ENCODE data around the gene SLC8A2.

The SLC8A2 gene

DNA sequence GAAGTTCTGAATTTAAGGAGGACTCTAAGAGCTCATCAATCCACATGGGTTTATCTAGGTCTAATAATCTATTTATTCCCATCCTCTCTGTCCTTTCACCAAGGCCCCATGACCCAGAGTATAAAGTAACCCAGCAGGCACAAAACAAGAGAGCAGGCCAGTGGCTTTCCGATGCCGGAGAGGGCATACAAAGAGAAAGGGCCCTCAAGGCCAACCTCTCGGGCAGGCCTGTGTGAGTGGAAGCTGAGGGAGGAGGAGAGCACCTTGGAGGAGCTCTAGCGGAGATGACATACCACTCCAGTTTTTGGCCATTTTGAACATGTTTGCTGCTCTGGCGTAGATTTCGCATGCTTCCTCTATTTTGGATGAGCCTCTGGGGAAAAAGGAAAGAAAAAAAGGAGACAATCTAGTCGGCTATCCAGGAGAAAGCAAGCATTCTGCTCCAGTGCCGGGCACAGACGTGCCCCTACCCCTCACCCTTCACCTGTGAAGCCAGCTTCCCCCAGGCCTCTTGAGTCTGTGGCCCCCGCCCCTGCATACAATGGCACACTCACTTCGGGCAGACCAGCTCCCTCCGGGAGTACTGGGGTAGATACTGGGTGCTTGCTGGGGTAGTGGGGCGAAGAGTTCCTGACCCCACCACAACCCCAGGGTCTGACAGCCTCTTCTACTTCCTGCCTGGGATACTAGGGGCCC, 31.6 kb upstream of the SLC8A2 start:
- no peaks in the 10 kb centered on the region for H3K9me3 ChIP-seq (ENCODE audit: control insufficient read depth, low read length)
- H3K4me3 ChIP-seq (ENCODE audit: extremely low read depth, insufficient read depth, low read length, poor library complexity, severe bottlenecking): no peak overlapping the region
- peaks cover under 1% of the 10 kb centered on the region for H3K4me1 ChIP-seq (ENCODE audit: control insufficient read depth, insufficient read depth, low read length, poor library complexity, severe bottlenecking)
- H3K36me3 ChIP-seq (ENCODE audit: control insufficient read depth, insufficient read depth, low read length): peaks cover 57% of the 10 kb centered on the region
- WGBS, 2 experiments (ENCODE audit: insufficient coverage in 2 of 2): 95% methylated on average over 6 to 9 of the region's 13 CpGs
- H3K27ac ChIP-seq (ENCODE audit: low read depth, low read length, severe bottlenecking): no peak overlapping the region

DNA sequence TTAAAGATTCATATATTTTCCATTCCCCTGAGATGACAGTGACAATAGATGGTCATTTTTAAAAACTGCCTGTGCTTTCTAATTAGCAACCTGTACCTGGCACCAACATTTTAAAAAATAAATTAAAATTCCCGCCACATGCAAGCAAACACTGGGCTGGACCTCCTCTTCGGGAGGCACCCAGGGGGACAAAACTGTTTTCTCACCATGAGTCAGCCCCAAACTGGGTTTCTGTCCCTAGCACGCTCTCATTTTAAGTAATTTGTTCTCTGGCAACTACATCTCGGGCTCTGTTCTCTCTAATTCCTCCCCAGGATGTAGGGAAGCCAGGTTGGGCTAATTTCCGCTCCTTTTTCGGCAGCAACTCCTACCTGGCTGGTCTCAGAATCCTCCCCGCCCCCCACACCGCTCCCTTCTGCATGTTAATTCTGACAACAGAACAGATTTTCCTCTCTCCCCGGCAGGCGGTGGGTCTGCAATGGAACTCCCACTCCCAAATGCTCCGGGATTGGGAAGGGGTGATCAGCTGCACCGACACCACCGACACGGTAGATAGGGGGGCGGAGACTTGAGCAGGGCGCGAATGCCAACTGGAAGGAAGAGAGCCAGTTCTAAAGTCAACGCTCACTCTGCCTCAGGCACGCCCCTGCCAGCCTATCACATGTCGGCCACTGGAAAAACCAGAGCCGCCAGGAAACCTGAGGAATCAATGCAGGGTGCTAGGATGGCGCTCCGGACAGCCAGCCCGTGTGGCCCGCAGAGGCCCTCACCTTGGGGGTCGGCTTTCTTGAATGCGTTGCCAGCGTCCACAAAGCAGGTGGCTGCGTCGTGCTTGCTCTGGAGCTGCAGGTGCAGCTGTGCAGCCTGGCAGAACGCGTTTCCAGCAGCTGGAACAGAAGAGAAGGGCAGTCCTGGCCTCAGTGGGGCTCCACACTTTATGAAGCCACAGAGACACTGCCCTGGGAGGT, 28.5 kb upstream of the SLC8A2 start:
- Histone ChIP-seq H3K4me1 (ENCODE audit: control insufficient read depth, insufficient read depth, low read length, poor library complexity, severe bottlenecking) (no peaks in the 10 kb centered on the region), H3K36me3 (ENCODE audit: control insufficient read depth, insufficient read depth, low read length) (peaks cover 66% of the 10 kb centered on the region), H3K4me3 (ENCODE audit: extremely low read depth, insufficient read depth, low read length, poor library complexity, severe bottlenecking) (no peak overlapping the region), H3K27ac (ENCODE audit: low read depth, low read length, severe bottlenecking) (no peak overlapping the region), H3K9me3 (ENCODE audit: control insufficient read depth, low read length) (no peaks in the 10 kb centered on the region)
- 92 to 93% methylated on average over 28 to 31 of the region's 32 CpGs for WGBS, 2 experiments (ENCODE audit: insufficient coverage in 2 of 2)

DNA sequence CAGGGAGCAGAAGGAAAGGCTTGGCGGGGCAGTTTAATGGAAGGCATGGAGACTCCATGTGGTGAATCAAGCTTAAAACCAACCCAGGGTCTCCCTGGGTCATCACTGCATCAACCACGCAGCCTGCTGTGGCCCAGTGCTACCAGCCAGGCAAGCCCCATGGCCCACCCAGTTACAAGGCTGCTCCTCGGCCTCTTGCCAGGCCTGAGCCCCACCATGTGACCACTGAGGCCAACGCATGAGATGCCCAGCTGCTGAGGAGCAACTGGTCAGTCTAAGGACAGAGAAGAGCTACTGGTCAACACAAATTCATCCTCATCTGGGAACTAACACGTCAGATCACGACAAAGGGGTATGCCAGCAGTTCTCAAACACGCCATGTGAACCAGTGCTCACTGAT, 27.7 kb upstream of the SLC8A2 start:
- WGBS, 2 experiments (ENCODE audit: insufficient coverage in 2 of 2): 95 to 100% methylated on average over 7 of the region's 7 CpGs
- Histone ChIP-seq H3K27ac (ENCODE audit: low read depth, low read length, severe bottlenecking) (no peak overlapping the region), H3K36me3 (ENCODE audit: control insufficient read depth, insufficient read depth, low read length) (peaks cover 60% of the 10 kb centered on the region)

DNA sequence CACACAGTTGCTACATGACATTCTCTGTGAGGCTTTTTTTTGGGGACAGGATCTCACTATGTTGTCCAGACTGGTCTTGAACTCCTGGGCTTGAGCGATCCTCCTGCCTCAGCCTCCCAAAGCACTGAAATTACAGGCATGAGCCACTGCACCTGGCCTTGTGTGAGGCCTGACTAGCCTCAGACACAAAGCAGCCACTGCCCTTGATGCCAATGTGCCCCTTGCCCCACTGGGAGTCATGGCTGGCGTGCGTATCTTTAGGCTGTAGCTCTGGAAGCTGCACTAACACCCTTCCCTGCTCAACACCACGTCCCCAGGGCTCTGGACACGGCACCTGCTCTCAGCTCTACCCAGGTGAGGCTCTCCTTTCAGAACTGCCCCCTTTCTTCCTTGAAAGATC, 26.9 kb upstream of the SLC8A2 start:
- WGBS, 2 experiments (ENCODE audit: insufficient coverage in 2 of 2): 88 to 97% methylated on average over 5 of the region's 5 CpGs
- no peak overlapping the region for H3K27ac ChIP-seq (ENCODE audit: low read depth, low read length, severe bottlenecking)

More for the DNA sequence above, 27.7 kb upstream of the SLC8A2 start:
- Histone ChIP-seq H3K4me3 (ENCODE audit: extremely low read depth, insufficient read depth, low read length, poor library complexity, severe bottlenecking) (no peak overlapping the region), H3K4me1 (ENCODE audit: control insufficient read depth, insufficient read depth, low read length, poor library complexity, severe bottlenecking) (no peaks in the 10 kb centered on the region), H3K9me3 (ENCODE audit: control insufficient read depth, low read length) (no peaks in the 10 kb centered on the region)

DNA sequence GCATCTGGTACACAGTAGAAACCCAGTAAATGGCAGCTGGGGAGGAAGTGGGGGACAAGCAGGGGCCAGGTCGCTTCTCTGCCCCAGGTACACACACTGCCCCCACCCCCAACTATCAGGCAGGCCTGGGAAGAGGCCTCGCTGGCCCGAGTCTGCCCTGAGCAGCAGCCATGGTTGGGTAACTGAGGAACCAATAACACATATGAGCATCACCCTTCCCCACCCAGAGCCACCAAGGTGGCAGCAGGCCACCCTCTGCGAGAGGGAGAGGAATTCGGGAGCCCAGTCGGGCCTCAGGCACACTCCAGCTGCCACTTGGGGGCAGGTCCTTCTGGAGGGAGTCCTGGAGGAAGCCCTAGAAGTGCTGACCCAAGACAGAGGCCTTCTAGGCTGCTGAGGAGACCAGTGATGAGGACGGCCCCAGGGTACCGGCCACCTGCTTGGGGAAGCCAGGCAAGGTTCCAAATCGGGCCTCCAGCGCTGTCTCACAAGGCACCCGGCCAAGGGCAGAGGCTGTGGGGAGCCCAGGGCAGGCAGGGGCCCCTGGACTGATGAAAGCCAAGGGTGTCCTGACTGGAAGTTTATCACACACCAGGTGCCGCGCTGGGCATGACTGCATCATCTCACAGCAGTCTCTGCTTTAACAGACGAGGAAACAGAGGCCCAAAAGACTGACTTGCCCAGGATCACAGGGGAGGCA, 26.3 kb upstream of the SLC8A2 start:
- 93 to 98% methylated on average over 9 to 14 of the region's 14 CpGs for WGBS, 2 experiments (ENCODE audit: insufficient coverage in 2 of 2)
- H3K4me3 ChIP-seq (ENCODE audit: extremely low read depth, insufficient read depth, low read length, poor library complexity, severe bottlenecking): no peak overlapping the region
- H3K27ac ChIP-seq (ENCODE audit: low read depth, low read length, severe bottlenecking): no peak overlapping the region
- H3K9me3 ChIP-seq (ENCODE audit: control insufficient read depth, low read length): no peaks in the 10 kb centered on the region
- no peaks in the 10 kb centered on the region for H3K4me1 ChIP-seq (ENCODE audit: control insufficient read depth, insufficient read depth, low read length, poor library complexity, severe bottlenecking)
- H3K36me3 ChIP-seq (ENCODE audit: control insufficient read depth, insufficient read depth, low read length): peaks cover 56% of the 10 kb centered on the region

More for the DNA sequence above, 26.9 kb upstream of the SLC8A2 start:
- Histone ChIP-seq H3K9me3 (ENCODE audit: control insufficient read depth, low read length) (no peaks in the 10 kb centered on the region), H3K36me3 (ENCODE audit: control insufficient read depth, insufficient read depth, low read length) (peaks cover 56% of the 10 kb centered on the region), H3K4me3 (ENCODE audit: extremely low read depth, insufficient read depth, low read length, poor library complexity, severe bottlenecking) (no peak overlapping the region), H3K4me1 (ENCODE audit: control insufficient read depth, insufficient read depth, low read length, poor library complexity, severe bottlenecking) (no peaks in the 10 kb centered on the region)

DNA sequence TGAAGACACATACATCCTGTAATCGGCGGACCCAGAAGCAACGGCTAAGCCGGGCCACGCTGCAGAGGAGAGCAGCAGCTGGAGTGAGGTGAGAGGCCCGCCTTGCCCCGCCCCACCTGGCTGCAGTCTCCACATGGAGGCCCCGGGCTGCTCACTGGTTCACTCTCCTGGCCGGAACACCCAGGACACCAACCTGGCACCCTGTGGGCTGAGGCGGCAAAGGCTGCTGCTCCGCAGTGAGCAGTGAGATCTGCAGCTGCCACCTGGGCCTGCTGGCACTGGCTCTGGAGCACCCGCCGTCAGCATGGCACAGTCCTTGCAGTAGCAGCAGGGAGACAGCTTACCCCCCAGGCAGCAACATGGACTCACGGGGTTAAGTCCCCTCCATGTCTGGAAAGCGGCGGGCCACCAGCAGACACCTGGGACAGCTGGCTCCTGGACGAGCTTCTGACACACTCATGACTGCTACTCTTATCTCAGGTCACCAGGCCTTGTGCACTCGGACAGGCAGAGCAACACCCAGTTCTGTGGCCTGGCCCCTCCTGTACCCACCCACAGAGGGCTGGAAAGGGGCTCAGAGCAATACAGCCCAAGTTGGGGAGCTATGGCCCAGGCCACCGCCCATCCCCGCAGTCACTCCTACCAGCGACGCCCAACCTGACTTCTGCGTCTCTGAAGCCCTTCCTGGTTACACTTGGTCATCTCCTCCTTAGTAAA, 25.5 kb upstream of the SLC8A2 start:
- WGBS, 2 experiments (ENCODE audit: insufficient coverage in 2 of 2): 92 to 95% methylated on average over 23 of the region's 23 CpGs
- peaks cover 52% of the 10 kb centered on the region for H3K36me3 ChIP-seq (ENCODE audit: control insufficient read depth, insufficient read depth, low read length)

DNA sequence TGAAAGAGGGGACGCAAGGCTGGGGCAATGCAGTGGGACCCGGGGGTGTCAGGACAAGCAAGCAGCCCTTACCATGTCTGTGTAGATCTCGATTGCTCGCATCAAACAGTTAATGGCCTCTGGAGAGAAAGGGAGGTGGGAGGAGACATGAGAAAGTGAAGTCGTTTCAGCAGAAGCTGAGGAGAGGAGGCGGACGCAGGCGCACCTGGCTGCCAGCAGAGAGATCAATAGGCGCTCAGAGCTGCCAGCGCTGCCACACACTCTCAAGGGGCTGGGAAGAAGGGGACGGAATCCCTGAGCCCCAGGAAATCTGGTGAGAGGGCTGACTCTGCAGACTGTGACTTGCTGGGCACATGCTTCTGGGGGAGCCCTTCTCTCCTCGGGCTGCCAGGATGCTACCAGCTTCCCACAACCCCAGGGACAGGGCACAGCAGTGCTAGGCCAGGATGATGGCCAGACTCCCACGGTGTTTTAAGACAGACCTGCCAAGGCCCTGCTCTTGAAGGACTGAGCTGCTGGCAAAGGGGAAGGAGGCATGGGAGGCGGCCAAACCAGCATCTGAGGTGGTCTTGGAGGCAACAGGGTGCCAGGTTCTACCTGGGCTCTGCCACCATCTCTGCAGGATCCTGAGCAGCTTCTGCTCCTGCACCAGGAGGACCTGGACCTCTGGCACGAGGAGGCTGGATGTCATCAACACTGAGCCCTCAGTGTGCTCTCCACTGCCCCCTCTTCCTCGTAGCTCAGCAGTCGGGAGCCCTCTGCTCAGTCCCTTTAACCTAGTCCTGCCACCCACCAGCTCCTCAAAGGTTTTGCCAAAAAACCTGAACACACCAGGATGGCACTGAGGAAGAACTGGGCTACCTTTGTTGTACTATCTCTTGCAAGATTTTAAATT, 24.0 kb upstream of the SLC8A2 start:
- Histone ChIP-seq H3K36me3 (ENCODE audit: control insufficient read depth, insufficient read depth, low read length) (peaks cover 48% of the 10 kb centered on the region), H3K4me3 (ENCODE audit: extremely low read depth, insufficient read depth, low read length, poor library complexity, severe bottlenecking) (no peak overlapping the region), H3K4me1 (ENCODE audit: control insufficient read depth, insufficient read depth, low read length, poor library complexity, severe bottlenecking) (no peaks in the 10 kb centered on the region), H3K27ac (ENCODE audit: low read depth, low read length, severe bottlenecking) (no peak overlapping the region), H3K9me3 (ENCODE audit: control insufficient read depth, low read length) (no peaks in the 10 kb centered on the region)
- WGBS, 2 experiments (ENCODE audit: insufficient coverage in 2 of 2): 91 to 96% methylated on average over 11 to 16 of the region's 17 CpGs

More for the DNA sequence above, 25.5 kb upstream of the SLC8A2 start:
- H3K4me3 ChIP-seq (ENCODE audit: extremely low read depth, insufficient read depth, low read length, poor library complexity, severe bottlenecking): no peak overlapping the region
- no peaks in the 10 kb centered on the region for H3K9me3 ChIP-seq (ENCODE audit: control insufficient read depth, low read length)
- no peaks in the 10 kb centered on the region for H3K4me1 ChIP-seq (ENCODE audit: control insufficient read depth, insufficient read depth, low read length, poor library complexity, severe bottlenecking)
- no peak overlapping the region for H3K27ac ChIP-seq (ENCODE audit: low read depth, low read length, severe bottlenecking)

DNA sequence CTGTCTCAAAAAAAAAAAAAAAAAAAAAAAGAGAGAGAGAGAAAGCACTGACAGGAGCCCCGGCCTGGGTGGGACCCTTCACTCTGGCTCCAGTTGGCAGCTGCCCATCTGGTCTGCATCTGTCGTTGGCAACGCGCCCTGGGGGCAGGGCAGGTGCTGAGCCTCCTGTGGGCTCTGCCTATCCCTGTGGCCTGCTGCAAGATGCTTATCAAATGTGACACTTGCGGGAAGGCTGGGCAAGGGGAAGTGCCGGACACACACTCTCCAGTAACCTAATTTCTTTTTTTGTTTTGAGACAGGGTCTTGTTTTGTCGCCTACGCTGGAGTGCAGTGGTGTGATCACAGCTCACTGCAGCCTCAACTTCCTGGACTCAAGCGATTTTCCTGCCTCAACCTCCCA, 23.0 kb upstream of the SLC8A2 start:
- Histone ChIP-seq H3K27ac (ENCODE audit: low read depth, low read length, severe bottlenecking) (no peak overlapping the region), H3K36me3 (ENCODE audit: control insufficient read depth, insufficient read depth, low read length) (peaks cover 48% of the 10 kb centered on the region), H3K4me1 (ENCODE audit: control insufficient read depth, insufficient read depth, low read length, poor library complexity, severe bottlenecking) (no peaks in the 10 kb centered on the region), H3K4me3 (ENCODE audit: extremely low read depth, insufficient read depth, low read length, poor library complexity, severe bottlenecking) (no peak overlapping the region), H3K9me3 (ENCODE audit: control insufficient read depth, low read length) (no peaks in the 10 kb centered on the region)
- WGBS, 2 experiments (ENCODE audit: insufficient coverage in 2 of 2): 98% methylated on average over 4 to 6 of the region's 9 CpGs

DNA sequence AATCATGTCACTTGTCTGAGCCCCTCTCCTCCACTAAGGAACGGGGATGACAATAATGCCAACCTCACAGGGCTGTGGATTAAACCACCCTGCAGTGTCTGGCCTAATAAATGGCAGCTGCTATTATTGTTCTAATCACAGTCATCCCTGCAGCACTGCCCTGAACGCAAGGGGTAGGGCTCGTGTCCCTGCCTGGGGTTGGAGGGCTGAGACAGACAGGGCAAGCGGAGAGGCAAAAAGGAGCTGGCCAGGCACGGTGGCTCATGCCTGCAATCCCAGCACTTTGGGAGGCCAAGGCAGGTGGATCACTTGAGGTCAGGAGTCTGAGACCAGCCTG, 22.5 kb upstream of the SLC8A2 start:
- H3K9me3 ChIP-seq (ENCODE audit: control insufficient read depth, low read length): no peaks in the 10 kb centered on the region
- no peaks in the 10 kb centered on the region for H3K4me1 ChIP-seq (ENCODE audit: control insufficient read depth, insufficient read depth, low read length, poor library complexity, severe bottlenecking)
- no peak overlapping the region for H3K27ac ChIP-seq (ENCODE audit: low read depth, low read length, severe bottlenecking)
- WGBS, 2 experiments (ENCODE audit: insufficient coverage in 2 of 2): 87 to 89% methylated on average over 5 of the region's 5 CpGs
- no peak overlapping the region for H3K4me3 ChIP-seq (ENCODE audit: extremely low read depth, insufficient read depth, low read length, poor library complexity, severe bottlenecking)
- peaks cover 52% of the 10 kb centered on the region for H3K36me3 ChIP-seq (ENCODE audit: control insufficient read depth, insufficient read depth, low read length)
